ENCODE data around the gene NFAM1.

GRCh38 chr22:42471441-42471840 lies 39.2 kb upstream of the NFAM1 start:
- TF ChIP-seq CTCF (IDR thresholded peaks at IDR 0.05; ENCODE audit: low read depth, low read length, poor library complexity, severe bottlenecking) = no peak
- no peak for TF ChIP-seq EZH2phosphoT487 (IDR thresholded peaks at IDR 0.05; ENCODE audit: borderline replicate concordance, low read length)

Data from DOHH2 (cell line).